Activated T-cell treated with anti-CD3 and anti-CD28 coated beads, Interleukin-2, amount 50 U/mL, for 72 hours (primary cell): ENCODE measurements around the gene FKBP11. TPM values are rescaled to one million over a fixed set of nuclear protein-coding genes. Genes with fewer than 3 reads are reported as not detected.
A peak's percentile ranks its signal among the peaks of the same experiment; 100 is the strongest.

Experiments used
- ATAC-seq, 2 donors: fragments of 150-1000 bp; cut with Tn5 transposase; replicated peaks in 1 of 2; 2 replicates each; pipeline ENCODE4 v1.10.0; 2021; ENCODE audit warnings: moderate library complexity in 2 of 2, mild to moderate bottlenecking in 1 of 2
- DNase-seq, 2 donors: peaks; one replicate each; pipeline ENCODE4 v3.0.0; 2021 to 2022; ENCODE audit warnings: mixed read lengths in 1 of 2
- H3K27ac Mint-ChIP-seq: one replicate; pipeline ENCODE4 v1.8.0; 2022; ENCODE audit warnings: mild to moderate bottlenecking, moderate library complexity, mixed read lengths
- H3K27me3 Mint-ChIP-seq: one replicate; pipeline ENCODE4 v1.8.0; 2022; ENCODE audit warnings: low read depth, mixed read lengths
- H3K36me3 Mint-ChIP-seq, 2 donors: one replicate each; pipeline ENCODE4 v1.8.0; 2022; ENCODE audit warnings: mixed read lengths in 2 of 2, mild to moderate bottlenecking in 1 of 2; ENCODE audit not compliant: insufficient read depth in 2 of 2
- H3K4me1 Mint-ChIP-seq: one replicate; pipeline ENCODE4 v1.8.0; 2022; ENCODE audit warnings: low read depth, mixed read lengths
- H3K4me3 Mint-ChIP-seq, 2 donors: one replicate each; pipeline ENCODE4 v1.8.0; 2022; ENCODE audit warnings: mild to moderate bottlenecking in 2 of 2, mixed read lengths in 2 of 2, moderate library complexity in 2 of 2
- H3K9me3 Mint-ChIP-seq, 2 donors: one replicate each; pipeline ENCODE4 v1.8.0; 2022; ENCODE audit warnings: mixed read lengths in 2 of 2
- total RNA-seq, 2 donors: library from RNA; stranded (reverse); gene quantifications; one replicate each; pipeline ENCODE4 v1.2.3, GENCODE V29; 2022

The FKBP11 gene
- 100 to 1,000 TPM in 1 of 2 donors, 10 to 100 TPM in 1; 67.9 to 107 TPM for total RNA-seq

- Mint-ChIP-seq H3K9me3 (no peaks in the 10 kb centered on the region), H3K4me3 (peak within 1 kb of the TSS; percentile 94 to 95), H3K27me3 (no peaks in the 10 kb centered on the region), H3K27ac (peak within 1 kb of the TSS; percentile 94), H3K36me3 (peaks cover 7 to 19% of the 10 kb centered on the region in 2 donors), H3K4me1 (peaks cover 54% of the 10 kb centered on the region)
- DNase-seq (peak; percentile 81 to 82), ATAC-seq (peak; percentile 90 to 93)
Measured at GRCh38 chr12:48925304-48926011, at the start of gene FKBP11. TSS of gene FKBP11 (minus strand) at chr12:48925492. CDS start at chr12:48925428, 64 bp downstream.

- peaks cover 49% of the 10 kb centered on the region for H3K4me1 Mint-ChIP-seq
- peak; percentile 55 to 61 for DNase-seq
- no peak overlapping the region for H3K4me3 Mint-ChIP-seq
- no peaks in the 10 kb centered on the region for H3K9me3 Mint-ChIP-seq
- no peaks in the 10 kb centered on the region for H3K36me3 Mint-ChIP-seq
- peaks cover 88% of the 10 kb centered on the region for H3K27me3 Mint-ChIP-seq
- no peak overlapping the region for H3K27ac Mint-ChIP-seq
- no peak for ATAC-seq
Measured at GRCh38 chr12:48973941-48974673, 48.8 kb upstream of the FKBP11 start.

- Mint-ChIP-seq H3K9me3 (no peaks in the 10 kb centered on the region), H3K36me3 (no peaks in the 10 kb centered on the region), H3K4me1 (peaks cover 50% of the 10 kb centered on the region), H3K27me3 (peaks cover 88% of the 10 kb centered on the region), H3K27ac (no peak overlapping the region), H3K4me3 (no peak overlapping the region)
- ATAC-seq (no peak), DNase-seq (no peak)
Measured at GRCh38 chr12:48973531-48973930, 48.2 kb upstream of the FKBP11 start.

GRCh38 chr12:48972952-48973483 is 47.7 kb upstream of the FKBP11 start:
- Mint-ChIP-seq H3K27me3 (peaks cover 93% of the 10 kb centered on the region), H3K36me3 (no peaks in the 10 kb centered on the region), H3K27ac (no peak overlapping the region), H3K4me1 (peaks cover 54% of the 10 kb centered on the region), H3K9me3 (no peaks in the 10 kb centered on the region), H3K4me3 (no peak overlapping the region)
- ATAC-seq (no peak), DNase-seq (no peak)

- H3K27me3 Mint-ChIP-seq, result peaks cover 88% of the 10 kb centered on the region
- no peak overlapping the region for H3K27ac Mint-ChIP-seq
- peaks cover 48% of the 10 kb centered on the region for H3K4me1 Mint-ChIP-seq
- no peaks in the 10 kb centered on the region for H3K9me3 Mint-ChIP-seq
- H3K36me3 Mint-ChIP-seq, result no peaks in the 10 kb centered on the region
- ATAC-seq (peak; percentile 53 to 58), DNase-seq (peak; percentile 64 to 76)
- peak overlapping the region; percentile 84 to 88 for H3K4me3 Mint-ChIP-seq
Measured at GRCh38 chr12:48972213-48972951, 47.1 kb upstream of the FKBP11 start.

GRCh38 chr12:48970702-48971334 is 45.5 kb upstream of the FKBP11 start:
- DNase-seq (no peak), ATAC-seq (no peak)
- no peaks in the 10 kb centered on the region for H3K9me3 Mint-ChIP-seq
- no peak overlapping the region for H3K27ac Mint-ChIP-seq
- peaks cover 40% of the 10 kb centered on the region for H3K4me1 Mint-ChIP-seq
- H3K27me3 Mint-ChIP-seq, result peaks cover 73% of the 10 kb centered on the region
- H3K36me3 Mint-ChIP-seq, result no peaks in the 10 kb centered on the region
- H3K4me3 Mint-ChIP-seq, result peak overlapping the region; percentile 36 to 84

GRCh38 chr12:48969833-48970701 is 44.8 kb upstream of the FKBP11 start:
- no peaks in the 10 kb centered on the region for H3K36me3 Mint-ChIP-seq
- peaks cover 65% of the 10 kb centered on the region for H3K27me3 Mint-ChIP-seq
- H3K9me3 Mint-ChIP-seq, result no peaks in the 10 kb centered on the region
- H3K4me1 Mint-ChIP-seq, result peaks cover 45% of the 10 kb centered on the region
- H3K27ac Mint-ChIP-seq, result no peak overlapping the region
- peak overlapping the region; percentile 44 to 84 for H3K4me3 Mint-ChIP-seq
- peak; percentile 39 to 43 for DNase-seq
- ATAC-seq, result peak; percentile 42 to 45

GRCh38 chr12:48969160-48969771 is 44.0 kb upstream of the FKBP11 start:
- no peak overlapping the region for H3K27ac Mint-ChIP-seq
- ATAC-seq (no peak), DNase-seq (no peak)
- H3K4me1 Mint-ChIP-seq, result peaks cover 45% of the 10 kb centered on the region
- H3K9me3 Mint-ChIP-seq, result no peaks in the 10 kb centered on the region
- H3K4me3 Mint-ChIP-seq, result peak overlapping the region; percentile 44 to 62
- H3K36me3 Mint-ChIP-seq, result no peaks in the 10 kb centered on the region
- H3K27me3 Mint-ChIP-seq, result peaks cover 57% of the 10 kb centered on the region

GRCh38 chr12:48968467-48968866 is 43.2 kb upstream of the FKBP11 start:
- Mint-ChIP-seq H3K27me3 (peaks cover 50% of the 10 kb centered on the region), H3K4me3 (no peak overlapping the region), H3K4me1 (peaks cover 45% of the 10 kb centered on the region), H3K36me3 (no peaks in the 10 kb centered on the region), H3K9me3 (no peaks in the 10 kb centered on the region), H3K27ac (no peak overlapping the region)
- ATAC-seq (no peak), DNase-seq (no peak)

- H3K27me3 Mint-ChIP-seq, result peaks cover 45% of the 10 kb centered on the region
Measured at GRCh38 chr12:48967991-48968390, 42.7 kb upstream of the FKBP11 start.

GRCh38 chr12:48966177-48966895 is 41.0 kb upstream of the FKBP11 start:
- ATAC-seq, result no peak
- Mint-ChIP-seq H3K4me1 (peaks cover 29% of the 10 kb centered on the region), H3K27me3 (peaks cover 29% of the 10 kb centered on the region), H3K27ac (no peak overlapping the region), H3K9me3 (no peaks in the 10 kb centered on the region), H3K4me3 (no peak overlapping the region), H3K36me3 (no peaks in the 10 kb centered on the region)
- no peak for DNase-seq

More at GRCh38 chr12:48967991-48968390, 42.7 kb upstream of the FKBP11 start:
- DNase-seq (no peak), ATAC-seq (no peak)
- H3K27ac Mint-ChIP-seq, result no peak overlapping the region
- no peaks in the 10 kb centered on the region for H3K36me3 Mint-ChIP-seq
- H3K4me1 Mint-ChIP-seq, result peaks cover 45% of the 10 kb centered on the region
- no peaks in the 10 kb centered on the region for H3K9me3 Mint-ChIP-seq
- H3K4me3 Mint-ChIP-seq, result no peak overlapping the region
